Fibroblast of the aortic adventitia (primary cell): ENCODE data around the gene OSMR. TPM values are rescaled to one million over a fixed set of nuclear protein-coding genes. Genes with fewer than 3 reads are reported as not detected.

ENCODE experiments used
- DNase-seq: peaks from one replicate; pipeline ENCODE4 v3.0.0-alpha.2; 2010; ENCODE audit warnings: low read depth
- H3K4me3 ChIP-seq: 2 replicates; pipeline ENCODE4 v1.5.1; 2011; ENCODE audit warnings: low read depth, mild to moderate bottlenecking, control low read depth, low read length, moderate library complexity
- CTCF ChIP-seq: IDR thresholded peaks from 2 replicates; pipeline ENCODE4 v1.5.1; 2011; ENCODE audit warnings: mild to moderate bottlenecking, low read length, control low read depth, inconsistent platforms; ENCODE audit not compliant: insufficient read depth
- total RNA-seq: library from RNA; depleted of rRNA; stranded (reverse); fragments of >200 nt; gene quantifications from 2 replicates; pipeline ENCODE4 v1.2.3, GENCODE V29; 2012; ENCODE audit warnings: low replicate concordance

Gene OSMR
- total RNA-seq, 1 donor = 96.7 TPM

GRCh38 chr5:38978036-38978435, 132.2 kb downstream of the OSMR start:
- no peak for DNase-seq
- no peak for TF ChIP-seq CTCF
- no peak overlapping the region for H3K4me3 ChIP-seq

GRCh38 chr5:38979535-38979934, 133.7 kb downstream of the OSMR start:
- no peak overlapping the region for H3K4me3 ChIP-seq
- DNase-seq = peak; percentile 5
- TF ChIP-seq CTCF = no peak

Other genes starting within 250 kb of the OSMR start
- 17.3 and 55.0 TPM in 2 replicates for gene RICTOR, start 228.4 kb downstream of the OSMR start, total RNA-seq